ENCODE results near the gene ACVRL1.

The ACVRL1 gene

DNA sequence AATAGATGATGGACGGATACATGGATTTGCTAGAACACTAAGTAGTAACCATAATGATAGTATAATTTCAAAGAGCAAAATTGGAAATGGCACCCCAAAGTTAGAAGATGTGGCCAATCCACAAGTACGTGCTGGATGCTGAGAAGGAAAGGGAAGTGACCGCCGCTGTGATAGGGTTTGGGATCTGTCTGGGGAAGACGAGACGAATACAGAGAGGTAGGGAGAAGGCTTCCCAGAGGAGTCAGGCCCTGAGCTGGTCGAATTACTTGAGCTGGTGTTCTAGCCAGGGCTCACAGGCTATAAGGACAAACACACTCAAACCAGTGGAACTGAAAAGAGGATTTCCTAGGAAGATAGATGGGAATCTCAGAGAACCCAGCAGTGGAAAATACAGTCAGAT is 34.8 kb downstream of the ACVRL1 start:
- Histone ChIP-seq H3K4me1 (ENCODE audit: insufficient read depth, low read length, severe bottlenecking) (no peaks in the 10 kb centered on the region), H3K4me2 (ENCODE audit: low read length) (no peak overlapping the region), H3F3A (ENCODE audit: insufficient read depth, low read length) (no peaks in the 10 kb centered on the region), H3K27me3 (ENCODE audit: insufficient read depth, low read length) (peaks cover 6% of the 10 kb centered on the region; the same call in 1 of the 2 replicates), H3K27ac (ENCODE audit: low read depth, low read length, poor library complexity, severe bottlenecking) (no peak overlapping the region), H3K9me3 (ENCODE audit: low read length) (peaks cover 5% of the 10 kb centered on the region), H4K20me1 (ENCODE audit: insufficient read depth, low read length) (no peaks in the 10 kb centered on the region), H3K9ac (ENCODE audit: low read length) (no peak overlapping the region), H3K9me2 (ENCODE audit: low read depth, low read length) (no peaks in the 10 kb centered on the region), H3K36me3 (ENCODE audit: insufficient read depth, low read length) (no peaks in the 10 kb centered on the region), H3K79me2 (ENCODE audit: insufficient read depth, low read length) (no peaks in the 10 kb centered on the region), H2AFZ (ENCODE audit: low read length) (no peak overlapping the region), H3K4me3 (ENCODE audit: low read depth, low read length, poor library complexity, severe bottlenecking) (no peak overlapping the region)
- TF ChIP-seq EZH2 (IDR thresholded peaks at IDR 0.05; ENCODE audit: borderline replicate concordance, low read length) = no peak
- TF ChIP-seq, protein P1, sequence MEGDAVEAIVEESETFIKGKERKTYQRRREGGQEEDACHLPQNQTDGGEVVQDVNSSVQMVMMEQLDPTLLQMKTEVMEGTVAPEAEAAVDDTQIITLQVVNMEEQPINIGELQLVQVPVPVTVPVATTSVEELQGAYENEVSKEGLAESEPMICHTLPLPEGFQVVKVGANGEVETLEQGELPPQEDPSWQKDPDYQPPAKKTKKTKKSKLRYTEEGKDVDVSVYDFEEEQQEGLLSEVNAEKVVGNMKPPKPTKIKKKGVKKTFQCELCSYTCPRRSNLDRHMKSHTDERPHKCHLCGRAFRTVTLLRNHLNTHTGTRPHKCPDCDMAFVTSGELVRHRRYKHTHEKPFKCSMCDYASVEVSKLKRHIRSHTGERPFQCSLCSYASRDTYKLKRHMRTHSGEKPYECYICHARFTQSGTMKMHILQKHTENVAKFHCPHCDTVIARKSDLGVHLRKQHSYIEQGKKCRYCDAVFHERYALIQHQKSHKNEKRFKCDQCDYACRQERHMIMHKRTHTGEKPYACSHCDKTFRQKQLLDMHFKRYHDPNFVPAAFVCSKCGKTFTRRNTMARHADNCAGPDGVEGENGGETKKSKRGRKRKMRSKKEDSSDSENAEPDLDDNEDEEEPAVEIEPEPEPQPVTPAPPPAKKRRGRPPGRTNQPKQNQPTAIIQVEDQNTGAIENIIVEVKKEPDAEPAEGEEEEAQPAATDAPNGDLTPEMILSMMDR (IDR thresholded peaks at IDR 0.05; ENCODE audit: low read length) = no peak

DNA sequence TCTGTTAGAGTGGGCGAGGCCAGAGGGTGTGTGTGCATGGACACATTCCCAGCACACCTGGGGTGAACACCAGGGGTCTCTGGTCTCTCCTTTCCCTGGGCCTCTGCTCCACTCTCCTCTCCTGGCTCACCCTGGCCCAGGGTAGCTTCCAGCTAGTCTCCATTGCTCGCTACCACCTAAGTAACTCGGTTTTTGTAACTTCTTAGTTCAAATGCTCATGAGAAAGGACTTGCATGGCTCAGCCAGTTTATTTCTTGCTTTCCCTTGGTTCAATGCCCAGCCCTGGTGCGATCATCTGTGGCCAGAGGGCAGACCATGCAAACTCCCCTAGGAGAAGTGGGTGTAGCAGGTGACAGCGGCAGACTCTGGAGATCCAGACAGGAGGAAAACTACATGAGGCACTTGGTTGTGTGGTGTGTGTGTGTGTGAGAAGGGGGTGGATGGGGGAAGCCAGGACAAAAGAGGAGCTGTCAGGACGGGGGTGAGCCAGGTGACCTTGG is 35.2 kb downstream of the ACVRL1 start:
- Histone ChIP-seq H3K79me2 (ENCODE audit: insufficient read depth, low read length) (no peaks in the 10 kb centered on the region), H3K4me2 (ENCODE audit: low read length) (no peak overlapping the region), H3F3A (ENCODE audit: insufficient read depth, low read length) (no peaks in the 10 kb centered on the region), H3K4me1 (ENCODE audit: insufficient read depth, low read length, severe bottlenecking) (no peaks in the 10 kb centered on the region), H2AFZ (ENCODE audit: low read length) (no peak overlapping the region), H3K4me3 (ENCODE audit: low read depth, low read length, poor library complexity, severe bottlenecking) (no peak overlapping the region), H3K9me2 (ENCODE audit: low read depth, low read length) (no peaks in the 10 kb centered on the region), H3K27me3 (ENCODE audit: insufficient read depth, low read length) (peaks cover 6% of the 10 kb centered on the region; the same call in 1 of the 2 replicates), H3K9ac (ENCODE audit: low read length) (no peak overlapping the region), H3K27ac (ENCODE audit: low read depth, low read length, poor library complexity, severe bottlenecking) (no peak overlapping the region), H4K20me1 (ENCODE audit: insufficient read depth, low read length) (no peaks in the 10 kb centered on the region), H3K36me3 (ENCODE audit: insufficient read depth, low read length) (no peaks in the 10 kb centered on the region), H3K9me3 (ENCODE audit: low read length) (peaks cover 5% of the 10 kb centered on the region)
- no peak for TF ChIP-seq EZH2 (IDR thresholded peaks at IDR 0.05; ENCODE audit: borderline replicate concordance, low read length)
- TF ChIP-seq, protein P1 (IDR thresholded peaks at IDR 0.05; ENCODE audit: low read length) = no peak

DNA sequence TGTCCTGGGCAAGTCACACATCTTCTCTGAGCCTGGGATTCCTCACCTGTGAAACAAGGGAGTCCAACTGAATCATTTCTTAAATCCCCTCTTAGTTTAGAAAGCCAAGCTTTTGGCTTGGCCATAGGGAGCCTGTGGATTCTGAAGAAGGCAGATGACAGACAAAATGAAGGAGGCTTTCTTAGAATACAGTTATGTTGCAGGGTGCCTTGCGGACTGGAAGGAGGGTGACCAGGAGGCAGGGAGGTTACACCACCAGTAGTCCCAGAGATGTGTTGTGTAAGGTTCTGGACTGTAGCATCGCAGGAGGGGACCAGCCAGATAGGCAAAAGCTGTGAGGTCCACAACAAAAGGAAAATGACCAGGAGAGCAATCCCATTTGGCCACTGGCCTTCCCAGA is 36.0 kb downstream of the ACVRL1 start:
- Histone ChIP-seq H3K27ac (ENCODE audit: low read depth, low read length, poor library complexity, severe bottlenecking) (no peak overlapping the region), H3K4me2 (ENCODE audit: low read length) (no peak overlapping the region), H2AFZ (ENCODE audit: low read length) (no peak overlapping the region), H3K4me1 (ENCODE audit: insufficient read depth, low read length, severe bottlenecking) (no peaks in the 10 kb centered on the region), H3K4me3 (ENCODE audit: low read depth, low read length, poor library complexity, severe bottlenecking) (no peak overlapping the region), H3K9me2 (ENCODE audit: low read depth, low read length) (no peaks in the 10 kb centered on the region), H3K36me3 (ENCODE audit: insufficient read depth, low read length) (no peaks in the 10 kb centered on the region), H3K9me3 (ENCODE audit: low read length) (peaks cover 5% of the 10 kb centered on the region), H3F3A (ENCODE audit: insufficient read depth, low read length) (no peaks in the 10 kb centered on the region), H4K20me1 (ENCODE audit: insufficient read depth, low read length) (no peaks in the 10 kb centered on the region), H3K9ac (ENCODE audit: low read length) (no peak overlapping the region), H3K79me2 (ENCODE audit: insufficient read depth, low read length) (no peaks in the 10 kb centered on the region), H3K27me3 (ENCODE audit: insufficient read depth, low read length) (peaks cover 6% of the 10 kb centered on the region; the same call in 1 of the 2 replicates)
- TF ChIP-seq, protein P1 (IDR thresholded peaks at IDR 0.05; ENCODE audit: low read length) = no peak

Measured in OCI-LY1 (cell line).